Lower leg skin (tissue), 4 donors: ENCODE measurements around the gene CENPU. TPM values are rescaled to one million over a fixed set of nuclear protein-coding genes. Genes with fewer than 3 reads are reported as not detected.
"Not testable (repeated sequence)": the region's sequence is repeated elsewhere in the genome, so short reads cannot be mapped to it uniquely, and the experiment has no call there.

ENCODE experiments used
- DNase-seq, 2 donors: peaks; one replicate each; pipeline ENCODE4 v3.0.0-alpha.2; 2019; ENCODE audit warnings: low spot score in 2 of 2
- H3K4me3 ChIP-seq: fragments of 200-600 bp; sonication (generic); 2 replicates; pipeline ENCODE4 v1.5.1; 2017; ENCODE audit warnings: mild to moderate bottlenecking, low read depth; ENCODE audit not compliant: poor library complexity, severe bottlenecking
- CTCF ChIP-seq, 3 donors: fragments of 450-650 bp; IDR thresholded peaks; one replicate each; pipeline ENCODE4 v1.5.1; 2016; ENCODE audit warnings: antibody characterized with exemption in 3 of 3, mild to moderate bottlenecking in 3 of 3, moderate library complexity in 2 of 3
- POLR2A ChIP-seq, 2 donors: fragments of 450-650 bp; IDR thresholded peaks; one replicate each; pipeline ENCODE4 v1.6.1; 2016 to 2017; ENCODE audit warnings: antibody characterized with exemption in 2 of 2, mild to moderate bottlenecking in 1 of 2, moderate library complexity in 1 of 2
- WGBS, 2 donors: methylation state at CpG; one replicate each; pipeline ENCODE4 v1.1.5; 2018; 5-methylcytosine and 5-hydroxymethylcytosine counted together
- intact Hi-C: fragments of 100-400 bp; cut with DNase I; formaldehyde crosslinking; loops from one replicate; pipeline ENCODE4 v1.15.0; 2023; ENCODE audit warnings: low total_unique reads
- total RNA-seq, 4 donors: library from RNA; depleted of rRNA; stranded (reverse); fragments of >200 nt; gene quantifications; one replicate each; pipeline ENCODE4 v1.1.0, GENCODE V29; 2016

Gene CENPU
- total RNA-seq, 4 donors from 2014 or later, result 9.2 to 14.8 (median 12.3) TPM

DNA sequence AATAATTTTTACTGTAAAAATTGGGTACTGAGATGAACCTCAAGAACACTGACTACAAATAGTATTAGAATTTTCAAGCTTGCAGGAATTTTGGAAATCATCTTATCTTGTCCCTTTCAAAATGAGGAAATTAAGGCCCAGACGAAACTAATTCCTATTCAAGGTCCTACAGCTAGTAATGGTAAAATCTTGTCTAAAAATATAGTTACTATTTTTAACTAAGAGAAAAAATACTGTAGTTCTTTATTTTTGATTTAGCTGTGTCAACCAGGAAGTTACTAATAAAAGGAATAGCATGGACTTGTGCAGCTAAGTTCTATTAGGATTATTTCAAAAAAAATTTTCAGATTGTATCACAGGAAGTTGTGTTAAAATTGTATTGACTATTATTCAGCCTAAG is 71.7 kb downstream of the CENPU start:
- H3K4me3 ChIP-seq, result no peak overlapping the region
- 69 to 78% methylated on average over 1 of the region's 1 CpG for WGBS, 2 donors
- TF ChIP-seq POLR2A (IDR thresholded peaks at IDR 0.05) (no peak), CTCF (IDR thresholded peaks at IDR 0.05) (no peak)
- intact Hi-C loops, result no loop called here
- DNase-seq, result no peak

- TF ChIP-seq CTCF (IDR thresholded peaks at IDR 0.05), result no peak
- no peak for TF ChIP-seq POLR2A (IDR thresholded peaks at IDR 0.05)
- no peak for DNase-seq
- intact Hi-C loops, result no loop called here
- no peak overlapping the region for H3K4me3 ChIP-seq
Observed at GRCh38 chr4:184660978-184661377, 72.9 kb downstream of the CENPU start.

- WGBS, 2 donors, result 96 to 98% methylated on average over 9 of the region's 9 CpGs
Observed at GRCh38 chr4:184657820-184658219, 76.1 kb downstream of the CENPU start.

DNA sequence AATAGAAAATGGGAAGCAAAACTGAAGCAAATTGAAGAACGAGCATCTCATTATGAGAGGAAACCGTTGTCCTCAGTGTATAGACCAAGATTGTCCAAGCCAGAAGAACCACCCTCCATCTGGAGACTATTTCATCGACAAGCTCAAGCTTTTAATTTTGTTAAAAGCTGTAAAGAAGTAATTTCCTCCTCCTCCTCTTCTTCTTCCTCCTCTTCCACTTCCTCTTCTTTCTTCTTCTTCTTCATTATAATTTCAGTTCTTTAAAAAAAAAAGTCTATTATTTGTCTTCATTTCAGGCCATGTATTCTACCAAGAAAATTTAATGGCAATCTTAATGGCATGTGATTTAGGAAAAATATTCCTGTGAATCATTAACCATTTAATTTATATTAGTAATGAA is 76.8 kb downstream of the CENPU start:
- intact Hi-C loops, result no loop called here
- WGBS, 2 donors, result 80 to 88% methylated on average over 3 of the region's 3 CpGs
- no peak overlapping the region for H3K4me3 ChIP-seq
- TF ChIP-seq CTCF (IDR thresholded peaks at IDR 0.05) (no peak), POLR2A (IDR thresholded peaks at IDR 0.05) (no peak)
- no peak for DNase-seq

More at GRCh38 chr4:184657820-184658219, 76.1 kb downstream of the CENPU start:
- intact Hi-C loops, H3K4me3 ChIP-seq, DNase-seq: not testable (repeated sequence)

GRCh38 chr4:184655889-184656869 is 77.7 kb downstream of the CENPU start:
- TF ChIP-seq CTCF (IDR thresholded peaks at IDR 0.05) (no peak), POLR2A (IDR thresholded peaks at IDR 0.05) (no peak)
- intact Hi-C loops, result no loop called here
- 95 to 96% methylated on average over 8 of the region's 8 CpGs for WGBS, 2 donors
- DNase-seq, result no peak
- no peak overlapping the region for H3K4me3 ChIP-seq

GRCh38 chr4:184653650-184654049 is 80.2 kb downstream of the CENPU start:
- intact Hi-C loops, result no loop called here
- TF ChIP-seq POLR2A (IDR thresholded peaks at IDR 0.05), result no peak
- no peak for TF ChIP-seq CTCF (IDR thresholded peaks at IDR 0.05)
- no peak for DNase-seq
- 15 to 17% methylated on average over 2 of the region's 2 CpGs for WGBS, 2 donors
- H3K4me3 ChIP-seq, result no peak overlapping the region

DNA sequence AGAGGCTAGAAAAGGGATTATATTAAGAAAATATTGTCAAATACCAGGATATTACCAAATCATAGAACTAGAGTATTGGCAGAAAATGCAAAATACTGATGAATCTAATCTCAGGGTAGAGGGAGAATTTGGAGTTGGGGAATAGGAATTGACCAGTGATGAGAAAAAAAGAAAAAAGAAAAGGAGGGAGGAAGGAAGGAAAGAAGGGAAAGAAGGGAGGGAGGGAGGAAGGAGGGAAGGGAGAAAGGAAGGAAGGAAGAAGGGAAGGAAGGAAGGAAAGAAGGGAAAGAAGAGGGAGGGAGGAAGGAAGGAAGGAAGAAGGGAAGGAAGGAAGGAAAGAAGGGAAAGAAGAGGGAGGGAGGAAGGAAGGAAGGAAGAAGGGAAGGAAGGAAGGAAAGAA is 81.2 kb downstream of the CENPU start:
- DNase-seq, intact Hi-C loops, H3K4me3 ChIP-seq: not testable (repeated sequence)
